HG03354 (cell line): ENCODE data around the gene PCDH9.
A peak's percentile ranks its signal among the peaks of the same experiment; 100 is the strongest.
"Not testable (repeated sequence)": the region's sequence is repeated elsewhere in the genome, so short reads cannot be mapped to it uniquely, and the experiment has no call there.

ENCODE experiments used
- ATAC-seq: cut with Tn5 transposase; IDR thresholded peaks from one replicate; pipeline ENCODE4 v1.9.1; 2021; ENCODE audit warnings: mild to moderate bottlenecking; ENCODE audit not compliant: unreplicated experiment, poor library complexity, severe bottlenecking

The PCDH9 gene

DNA sequence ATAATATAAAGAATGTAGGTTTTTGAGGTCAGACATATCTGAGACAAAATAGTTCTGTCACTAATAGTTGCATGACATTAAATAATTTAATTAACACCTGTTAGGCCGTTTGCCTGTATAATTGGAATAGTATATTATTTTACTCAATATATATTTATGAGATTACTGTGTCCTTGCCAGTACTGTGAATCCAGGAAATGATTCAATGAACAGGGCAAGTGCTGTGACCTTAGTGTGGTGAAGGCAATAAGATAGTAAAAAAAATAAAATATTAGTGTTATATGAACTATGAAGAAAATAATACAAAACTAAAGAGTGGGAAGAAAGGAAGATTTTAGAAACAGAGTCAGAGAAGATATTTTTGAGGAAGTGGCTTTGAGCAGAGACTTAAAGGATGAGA, 403.7 kb downstream of the PCDH9 start:
- no peak for ATAC-seq

GRCh38 chr13:66821551-66821950, 408.6 kb downstream of the PCDH9 start:
- no peak for ATAC-seq

GRCh38 chr13:66811455-66811854, 418.7 kb downstream of the PCDH9 start:
- ATAC-seq: no peak

DNA sequence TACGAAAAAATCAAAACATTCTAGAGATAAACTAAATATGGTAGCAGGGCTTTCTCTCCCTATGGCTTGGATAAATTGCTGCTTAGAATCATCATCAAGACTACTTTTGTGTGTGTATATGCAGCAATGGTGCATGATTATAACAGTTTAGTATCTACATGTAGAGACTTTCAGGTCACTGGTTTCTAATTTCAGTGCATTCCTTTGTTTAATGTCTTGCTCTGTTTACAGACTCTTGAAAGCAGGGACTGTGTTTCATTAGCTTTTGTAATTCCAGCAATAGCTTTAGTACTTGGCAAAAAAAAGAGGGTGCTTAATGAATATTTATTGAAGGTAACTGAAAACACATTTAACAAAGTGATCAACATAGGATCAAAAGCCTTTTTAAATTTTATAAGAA, 420.7 kb downstream of the PCDH9 start:
- no peak for ATAC-seq

- no peak for ATAC-seq
Measured at GRCh38 chr13:66807251-66807650, 422.9 kb downstream of the PCDH9 start.

DNA sequence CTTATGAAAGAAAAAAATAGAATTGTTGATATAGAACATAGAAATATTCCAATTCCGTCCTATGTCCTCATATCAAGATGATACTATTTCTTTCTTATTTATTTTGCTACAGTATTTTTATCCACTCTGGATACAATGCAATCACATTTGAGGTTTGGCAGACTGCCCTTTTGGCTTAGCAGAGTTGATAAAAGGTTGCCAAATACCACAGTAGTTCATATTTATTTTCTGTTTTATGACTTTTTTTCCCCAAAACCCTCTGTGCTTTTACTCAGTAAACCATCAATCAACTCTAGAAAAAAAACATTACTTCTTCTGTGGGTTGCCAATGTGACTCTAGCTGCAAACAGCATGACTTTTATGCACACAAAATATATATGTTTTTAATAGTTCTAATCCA, 424.5 kb downstream of the PCDH9 start:
- no peak for ATAC-seq

GRCh38 chr13:66803808-66804456, 426.2 kb downstream of the PCDH9 start:
- ATAC-seq: no peak

- ATAC-seq: no peak
Measured at GRCh38 chr13:66803013-66803807, 426.9 kb downstream of the PCDH9 start.

DNA sequence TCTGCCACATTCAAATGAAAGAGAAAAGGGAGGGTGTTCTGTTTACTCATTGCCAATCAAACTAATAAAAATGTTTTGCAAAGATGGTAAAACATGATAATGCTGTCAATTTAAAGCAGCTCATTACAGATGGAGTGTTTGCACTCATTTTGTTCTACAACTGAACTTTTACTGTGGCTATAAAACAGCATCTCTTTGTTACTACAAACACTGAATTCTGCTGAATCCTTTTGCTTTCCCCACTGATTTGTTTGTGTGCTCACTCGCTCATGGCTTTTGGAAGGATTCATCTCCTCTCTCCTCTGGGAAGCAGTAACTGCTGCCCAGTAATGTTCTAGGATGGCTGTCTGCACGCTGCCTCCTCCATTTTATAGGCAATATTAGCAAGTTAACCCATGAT, 434.5 kb downstream of the PCDH9 start:
- ATAC-seq: no peak

DNA sequence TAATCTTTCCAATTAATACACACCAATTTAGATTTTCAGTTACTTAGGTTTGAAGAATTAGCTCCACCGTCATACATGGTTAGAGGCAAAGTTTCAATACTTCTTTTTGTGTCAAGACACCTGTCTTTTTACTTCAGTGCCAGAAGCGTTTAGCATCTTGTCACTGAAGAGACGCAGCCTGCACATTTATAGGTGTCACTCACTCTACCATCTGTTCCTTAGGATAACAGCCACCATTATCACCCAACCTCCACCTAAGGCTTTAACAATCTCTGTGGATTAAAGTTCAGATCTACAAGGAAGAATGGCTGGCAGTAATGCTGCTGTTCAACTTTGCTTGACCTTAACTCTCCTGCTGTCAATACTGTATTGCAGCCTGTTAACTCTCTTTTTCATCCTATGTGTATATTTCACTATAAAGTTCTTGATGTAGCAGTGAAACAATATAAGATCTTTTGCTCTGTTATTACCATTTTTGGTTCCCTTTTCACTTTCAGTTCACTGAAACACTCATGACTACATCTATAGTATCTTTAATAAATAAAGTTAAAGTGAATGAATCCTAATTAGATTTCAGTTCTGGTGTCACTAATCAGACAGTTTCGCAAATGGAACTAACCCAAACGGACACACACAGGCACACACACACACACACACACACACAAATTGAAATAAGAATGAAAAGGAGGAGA, 435.6 kb downstream of the PCDH9 start:
- ATAC-seq: peak; percentile 77

DNA sequence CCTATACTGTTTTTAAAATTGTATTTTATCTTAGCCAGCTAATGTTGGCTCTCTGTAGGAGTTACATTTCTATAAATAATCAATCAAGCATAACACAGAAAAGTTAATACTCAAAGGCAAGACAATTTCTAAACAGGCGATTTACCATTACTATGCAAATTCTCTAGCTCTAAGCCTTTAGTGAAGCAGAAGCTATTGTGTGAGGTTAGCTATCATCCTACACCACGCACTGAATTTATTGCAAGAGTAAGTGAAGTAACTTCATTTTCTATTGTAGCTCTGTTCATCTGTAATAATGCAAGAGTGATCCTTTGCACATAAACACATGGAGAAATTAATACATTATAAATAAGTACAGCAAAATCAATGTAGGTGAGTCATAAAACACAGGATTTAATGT, 439.3 kb downstream of the PCDH9 start:
- ATAC-seq: no peak

DNA sequence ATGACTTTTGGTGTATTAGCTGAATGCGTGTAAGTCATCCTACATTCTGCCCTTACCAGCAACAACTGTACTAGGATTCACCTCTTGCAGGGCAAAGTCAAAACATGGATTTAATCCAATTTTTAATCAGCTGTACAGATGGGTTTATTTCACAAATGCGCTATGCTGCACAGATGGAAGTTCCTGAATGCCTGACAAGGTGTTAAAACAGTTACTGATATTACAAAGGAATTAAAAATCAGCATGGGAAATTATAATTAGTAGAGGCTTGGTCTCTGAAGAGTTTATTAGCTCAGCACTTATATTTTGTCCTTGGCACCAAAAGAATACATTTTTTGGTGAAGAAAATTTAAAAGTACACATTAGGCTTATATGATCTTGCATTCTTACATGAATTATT, 448.9 kb downstream of the PCDH9 start:
- ATAC-seq: no peak

DNA sequence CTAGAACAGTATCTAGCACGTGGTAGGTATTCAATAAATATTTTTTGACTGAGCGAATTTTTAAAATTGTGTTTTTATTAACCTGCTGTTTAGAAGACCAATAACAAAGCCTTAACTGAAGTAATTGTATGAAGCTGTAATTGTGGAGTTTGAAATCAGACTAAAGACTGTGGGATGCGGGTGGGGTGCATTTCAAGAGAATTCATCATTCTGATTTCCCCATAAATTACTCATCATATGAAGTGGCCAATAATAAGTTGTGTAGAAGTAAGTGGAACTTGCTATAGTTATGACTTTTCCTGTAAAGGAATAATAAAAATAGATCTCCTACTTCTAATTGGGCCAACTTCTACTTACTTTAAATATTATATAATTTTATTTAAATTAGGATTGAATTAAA, 449.3 kb downstream of the PCDH9 start:
- no peak for ATAC-seq

- ATAC-seq: no peak
Measured at GRCh38 chr13:66778461-66778860, 451.7 kb downstream of the PCDH9 start.

GRCh38 chr13:66775196-66775595, 454.9 kb downstream of the PCDH9 start:
- no peak for ATAC-seq

DNA sequence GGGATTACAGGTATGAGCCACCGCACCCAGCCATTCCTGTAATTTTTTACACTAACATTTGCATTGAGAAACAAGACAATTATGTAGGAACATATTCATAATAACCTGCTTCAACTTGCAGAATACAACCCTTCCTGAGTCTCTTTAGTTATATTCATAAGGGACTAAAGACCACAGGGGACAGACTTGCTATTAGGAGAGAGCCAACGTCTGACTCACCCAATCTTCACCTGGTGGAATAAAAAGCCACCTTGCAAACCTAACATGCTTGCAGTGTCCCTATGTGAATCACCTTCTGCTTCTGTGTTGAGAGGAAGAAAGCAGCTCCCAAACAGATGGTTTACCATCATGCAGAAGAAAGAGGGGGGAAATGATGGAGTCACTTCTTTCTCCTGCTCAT, 456.1 kb downstream of the PCDH9 start:
- ATAC-seq: no peak

GRCh38 chr13:66765559-66765958, 464.6 kb downstream of the PCDH9 start:
- ATAC-seq: no peak

DNA sequence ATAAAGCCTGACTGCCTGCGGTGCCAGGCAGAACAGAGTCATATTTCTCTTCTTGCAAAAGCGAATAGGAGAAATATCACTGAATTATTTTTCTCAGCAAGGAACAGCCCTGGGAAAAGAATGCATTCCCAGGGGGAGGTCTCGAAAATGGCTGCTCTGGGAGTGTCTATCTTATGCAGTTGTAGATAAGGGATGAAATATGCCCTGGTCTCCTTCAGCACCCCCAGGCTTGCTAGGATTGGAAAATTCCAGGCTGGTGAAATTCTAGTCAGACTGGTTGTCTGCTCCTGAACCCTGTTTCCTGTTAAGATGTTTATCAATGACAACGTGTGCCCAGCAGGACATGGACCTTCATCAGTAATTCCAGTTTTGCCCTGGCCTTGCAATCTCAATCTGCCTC, 469.5 kb downstream of the PCDH9 start:
- ATAC-seq: not testable (repeated sequence)

- no peak for ATAC-seq
Measured at GRCh38 chr13:66759919-66760318, 470.2 kb downstream of the PCDH9 start.

GRCh38 chr13:66751691-66752090, 478.4 kb downstream of the PCDH9 start:
- peak; percentile 86 for ATAC-seq

DNA sequence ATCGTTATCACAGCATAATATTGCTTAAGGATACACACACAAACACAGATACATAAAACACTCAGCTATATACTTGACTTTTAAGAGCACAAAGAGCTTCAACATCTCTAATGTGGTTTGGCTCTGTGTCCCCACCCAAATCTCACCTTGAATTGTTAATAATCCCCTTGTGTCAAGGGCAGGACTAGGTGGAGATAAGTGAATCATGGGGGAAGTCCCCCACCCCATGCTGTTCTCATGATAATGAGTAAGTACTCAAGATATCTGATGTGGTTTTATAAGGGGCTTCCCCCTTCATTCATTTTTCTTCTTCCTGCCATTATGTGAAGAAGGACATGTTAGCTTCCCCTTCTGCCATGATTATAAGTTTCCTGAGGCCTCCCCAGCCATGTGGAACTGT, 481.4 kb downstream of the PCDH9 start:
- no peak for ATAC-seq
